ENCODE data around the gene KNOP1.

DNA sequence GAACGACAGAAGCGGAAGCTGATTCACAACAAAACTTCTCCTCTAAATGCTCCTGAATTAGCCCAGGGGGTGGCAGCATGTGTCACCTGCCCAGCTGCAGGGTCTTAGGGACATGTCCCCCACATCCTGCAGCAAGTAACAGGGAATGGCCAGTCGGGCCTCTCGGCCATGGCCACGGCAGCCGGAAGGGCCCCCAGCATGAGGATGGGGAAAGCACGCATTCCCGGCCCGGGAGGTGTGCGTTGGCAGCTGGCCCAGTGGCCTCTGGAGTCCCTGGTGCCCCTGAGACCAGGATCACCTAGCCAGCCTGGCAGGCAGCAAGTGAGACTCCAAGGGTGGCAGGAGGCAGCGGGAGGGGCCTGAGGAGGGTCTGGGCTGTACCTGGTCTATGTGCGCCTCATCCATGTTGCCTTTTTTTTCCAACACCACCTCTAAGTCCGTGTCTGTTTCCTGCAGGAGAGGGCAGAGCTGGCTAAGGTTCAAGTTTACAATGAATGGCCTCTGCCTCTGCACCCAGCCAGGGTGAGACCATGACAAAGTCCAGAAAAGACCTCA is 7.0 kb downstream of the KNOP1 start:
- TF ChIP-seq POLR2AphosphoS5 (IDR thresholded peaks at IDR 0.05; ENCODE audit: insufficient read depth, low read depth, low read length) (no peak), EZH2 (IDR thresholded peaks at IDR 0.05; ENCODE audit: borderline replicate concordance, low read depth, low read length, severe bottlenecking) (no peak), POLR2A (IDR thresholded peaks at IDR 0.05; ENCODE audit: low read depth, low read length) (no peak)
- TF ChIP-seq, protein P1, sequence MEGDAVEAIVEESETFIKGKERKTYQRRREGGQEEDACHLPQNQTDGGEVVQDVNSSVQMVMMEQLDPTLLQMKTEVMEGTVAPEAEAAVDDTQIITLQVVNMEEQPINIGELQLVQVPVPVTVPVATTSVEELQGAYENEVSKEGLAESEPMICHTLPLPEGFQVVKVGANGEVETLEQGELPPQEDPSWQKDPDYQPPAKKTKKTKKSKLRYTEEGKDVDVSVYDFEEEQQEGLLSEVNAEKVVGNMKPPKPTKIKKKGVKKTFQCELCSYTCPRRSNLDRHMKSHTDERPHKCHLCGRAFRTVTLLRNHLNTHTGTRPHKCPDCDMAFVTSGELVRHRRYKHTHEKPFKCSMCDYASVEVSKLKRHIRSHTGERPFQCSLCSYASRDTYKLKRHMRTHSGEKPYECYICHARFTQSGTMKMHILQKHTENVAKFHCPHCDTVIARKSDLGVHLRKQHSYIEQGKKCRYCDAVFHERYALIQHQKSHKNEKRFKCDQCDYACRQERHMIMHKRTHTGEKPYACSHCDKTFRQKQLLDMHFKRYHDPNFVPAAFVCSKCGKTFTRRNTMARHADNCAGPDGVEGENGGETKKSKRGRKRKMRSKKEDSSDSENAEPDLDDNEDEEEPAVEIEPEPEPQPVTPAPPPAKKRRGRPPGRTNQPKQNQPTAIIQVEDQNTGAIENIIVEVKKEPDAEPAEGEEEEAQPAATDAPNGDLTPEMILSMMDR (IDR thresholded peaks at IDR 0.05; ENCODE audit: extremely low read depth in 1 of 2, insufficient read depth in 1 of 2, low read depth in 1 of 2, low read length in 2 of 2) = no peak

All from endothelial cell of umbilical vein (primary cell).